DMS 273 (cell line): ENCODE results near the gene EFHD2.
"Not testable (repeated sequence)": the region's sequence is repeated elsewhere in the genome, so short reads cannot be mapped to it uniquely, and the experiment has no call there.

Experiments
- DNase-seq: peaks from one replicate; lab custom pipeline; 2025; ENCODE audit not compliant: unreplicated experiment; lab: John Stamatoyannopoulos, UW

EFHD2 gene, protein sequence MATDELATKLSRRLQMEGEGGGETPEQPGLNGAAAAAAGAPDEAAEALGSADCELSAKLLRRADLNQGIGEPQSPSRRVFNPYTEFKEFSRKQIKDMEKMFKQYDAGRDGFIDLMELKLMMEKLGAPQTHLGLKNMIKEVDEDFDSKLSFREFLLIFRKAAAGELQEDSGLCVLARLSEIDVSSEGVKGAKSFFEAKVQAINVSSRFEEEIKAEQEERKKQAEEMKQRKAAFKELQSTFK

DNA sequence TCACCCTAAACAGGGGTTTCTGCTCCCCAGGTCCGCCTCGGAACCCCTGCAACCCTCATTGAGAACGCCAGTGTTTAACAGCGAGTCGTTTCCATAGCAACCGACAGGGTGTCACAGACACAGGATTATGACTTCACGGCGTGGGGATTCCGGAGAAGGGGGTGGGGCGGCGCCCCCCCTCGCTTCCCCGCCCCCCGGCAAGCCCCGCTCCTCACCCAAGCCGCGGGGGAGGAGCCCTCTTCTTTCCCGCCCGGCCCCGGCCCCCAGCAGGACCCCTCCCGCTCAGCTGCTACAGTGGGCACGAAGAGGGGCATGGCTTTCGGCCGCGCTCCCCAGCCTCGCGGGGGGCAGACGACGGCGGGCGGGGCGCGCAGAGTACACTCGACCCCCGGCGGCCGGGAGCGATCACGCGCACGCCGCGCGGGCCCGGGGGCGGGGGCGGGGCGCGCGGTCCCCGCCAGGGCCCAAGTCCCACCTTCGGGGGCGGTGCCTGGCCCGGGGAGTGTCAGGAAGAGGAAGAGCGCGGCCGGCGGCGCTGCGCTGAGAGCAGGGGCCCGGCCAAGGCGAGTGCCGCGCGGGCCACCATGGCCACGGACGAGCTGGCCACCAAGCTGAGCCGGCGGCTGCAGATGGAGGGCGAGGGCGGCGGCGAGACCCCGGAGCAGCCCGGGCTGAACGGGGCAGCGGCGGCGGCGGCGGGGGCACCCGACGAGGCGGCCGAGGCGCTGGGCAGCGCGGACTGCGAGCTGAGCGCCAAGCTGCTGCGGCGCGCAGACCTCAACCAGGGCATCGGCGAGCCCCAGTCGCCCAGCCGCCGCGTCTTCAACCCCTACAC lies at the start of gene EFHD2:
Gene EFHD2, plus strand, starts transcription at position 501 of the 835 bp plus-strand sequence. Its CDS starts 84 bp downstream, at position 585.
- peak; percentile 95 for DNase-seq

DNA sequence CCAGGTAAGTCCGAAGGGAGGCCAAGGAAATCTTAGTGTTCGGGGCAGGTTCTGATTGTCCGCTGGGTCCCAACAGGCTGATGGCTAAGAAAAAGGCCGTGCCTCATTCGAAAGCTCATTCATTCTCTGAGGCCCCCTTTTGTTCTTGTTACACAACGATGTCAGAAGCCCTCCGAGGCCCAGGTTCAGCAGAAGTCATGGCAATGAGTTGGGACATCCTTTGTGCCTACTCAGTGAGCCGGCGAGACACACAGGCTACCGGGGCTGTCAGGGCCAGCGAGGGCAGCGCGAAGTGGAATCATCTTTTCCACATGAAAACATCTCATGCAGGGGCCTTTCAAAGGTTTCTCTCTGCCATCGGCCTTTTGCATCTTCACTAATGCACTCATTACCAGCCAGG lies 49.0 kb upstream of the EFHD2 start:
- no peak for DNase-seq

DNA sequence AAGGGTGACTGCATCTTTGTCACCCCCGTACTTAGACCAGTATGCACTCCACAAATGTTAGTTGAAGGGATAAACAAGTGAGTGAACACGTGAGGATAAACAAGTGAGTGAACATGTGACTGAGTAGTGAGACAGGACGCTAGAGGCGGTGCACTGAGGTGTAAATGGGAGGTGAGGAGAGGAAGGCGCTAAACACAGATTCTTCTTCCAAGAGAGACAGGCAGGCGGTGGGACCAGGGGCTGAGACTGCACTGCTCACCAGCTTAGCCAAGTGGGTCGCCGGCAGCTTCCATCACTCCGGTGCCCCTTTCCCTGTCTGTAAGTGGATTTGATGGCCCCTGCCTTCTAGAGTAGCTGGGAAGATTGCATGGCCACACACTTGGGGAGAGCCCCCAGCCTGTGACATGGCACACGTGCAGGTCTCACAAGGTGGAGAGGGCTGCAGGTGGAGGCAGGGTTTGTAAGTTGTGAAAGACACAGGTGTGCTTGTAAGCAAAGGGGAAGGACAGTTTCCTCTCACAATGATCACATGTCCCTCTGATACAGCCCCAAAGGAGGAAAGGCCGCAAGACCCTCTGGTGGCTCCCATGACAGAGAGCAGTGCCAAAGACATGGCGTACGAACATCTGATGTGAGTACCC lies 47.5 kb upstream of the EFHD2 start:
- DNase-seq: no peak

DNA sequence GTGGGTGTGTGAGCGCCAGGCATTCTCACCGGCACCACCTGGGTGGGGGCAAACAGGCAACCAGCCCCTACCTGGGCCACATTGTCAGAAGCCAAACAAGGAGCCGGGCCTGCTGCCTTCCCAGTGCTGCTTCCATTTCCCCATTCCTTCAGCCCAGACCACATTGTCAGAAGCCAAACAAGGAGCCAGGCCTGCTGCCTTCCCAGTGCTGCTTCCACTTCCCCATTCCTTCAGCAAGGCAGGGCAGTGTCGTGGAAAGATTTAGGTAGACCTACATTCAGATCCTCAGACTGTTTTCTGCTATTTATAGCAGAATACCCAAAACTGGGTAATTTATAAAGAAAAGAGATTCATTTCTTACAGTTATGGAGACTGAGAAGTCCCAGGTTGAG lies 47.0 kb upstream of the EFHD2 start:
- DNase-seq: no peak

DNA sequence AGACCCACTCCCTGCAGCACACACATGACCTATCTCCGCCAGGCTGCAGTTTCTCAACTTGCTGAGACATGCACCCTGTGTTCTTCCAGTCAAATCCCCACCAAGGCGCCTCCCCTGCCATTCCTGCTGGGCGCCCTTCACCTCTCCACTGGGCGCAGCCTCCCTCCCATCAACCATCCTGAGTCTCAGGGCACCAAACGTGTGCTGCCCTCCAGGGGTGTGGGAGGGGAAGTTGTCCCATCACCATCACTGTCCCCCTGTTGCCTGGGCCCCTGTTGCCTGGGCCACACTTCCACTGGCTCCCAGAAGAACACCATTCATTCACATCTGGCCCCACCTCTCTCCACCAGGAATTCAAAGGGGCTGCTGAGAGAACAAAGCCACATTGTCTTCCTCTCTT lies 44.9 kb upstream of the EFHD2 start:
- DNase-seq: peak; percentile 25

DNA sequence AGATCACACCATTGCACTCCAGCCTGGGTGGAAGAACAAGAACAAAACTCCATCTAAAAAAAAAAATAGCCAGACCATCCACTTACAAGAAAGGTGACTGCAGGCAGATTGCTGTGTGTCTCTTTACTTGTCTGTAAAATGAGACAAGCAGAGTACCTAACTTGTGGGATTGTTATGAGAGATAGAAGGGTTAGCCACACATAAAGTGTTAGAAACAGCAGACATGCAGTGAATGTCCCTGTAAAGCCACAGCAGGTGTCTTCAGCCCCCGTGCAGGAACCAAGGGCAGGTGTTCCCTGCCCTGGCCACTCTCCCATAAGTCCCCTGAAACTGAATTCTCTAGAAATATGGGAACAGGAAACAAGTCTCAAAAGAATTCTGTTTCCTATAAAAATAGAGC lies 40.8 kb upstream of the EFHD2 start:
- no peak for DNase-seq

DNA sequence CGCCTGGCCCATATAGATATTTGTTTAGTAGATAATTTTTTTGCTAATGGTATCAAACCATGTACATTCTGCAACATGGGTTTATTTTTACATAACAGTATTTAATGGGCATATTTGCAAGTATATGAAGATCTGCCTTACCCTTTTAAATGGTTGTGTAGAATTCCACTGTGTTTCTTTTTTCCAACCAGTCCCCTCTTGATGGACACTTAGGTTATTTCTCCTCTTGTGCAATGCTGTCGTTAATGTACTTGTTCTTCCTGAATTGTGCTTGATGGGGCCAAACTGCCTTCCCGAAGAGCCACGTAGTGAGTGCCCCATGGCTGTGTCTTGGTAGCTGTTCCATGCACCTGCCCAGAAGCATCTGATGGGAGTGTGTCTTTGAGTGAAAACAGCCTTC lies 39.4 kb upstream of the EFHD2 start:
- no peak for DNase-seq

DNA sequence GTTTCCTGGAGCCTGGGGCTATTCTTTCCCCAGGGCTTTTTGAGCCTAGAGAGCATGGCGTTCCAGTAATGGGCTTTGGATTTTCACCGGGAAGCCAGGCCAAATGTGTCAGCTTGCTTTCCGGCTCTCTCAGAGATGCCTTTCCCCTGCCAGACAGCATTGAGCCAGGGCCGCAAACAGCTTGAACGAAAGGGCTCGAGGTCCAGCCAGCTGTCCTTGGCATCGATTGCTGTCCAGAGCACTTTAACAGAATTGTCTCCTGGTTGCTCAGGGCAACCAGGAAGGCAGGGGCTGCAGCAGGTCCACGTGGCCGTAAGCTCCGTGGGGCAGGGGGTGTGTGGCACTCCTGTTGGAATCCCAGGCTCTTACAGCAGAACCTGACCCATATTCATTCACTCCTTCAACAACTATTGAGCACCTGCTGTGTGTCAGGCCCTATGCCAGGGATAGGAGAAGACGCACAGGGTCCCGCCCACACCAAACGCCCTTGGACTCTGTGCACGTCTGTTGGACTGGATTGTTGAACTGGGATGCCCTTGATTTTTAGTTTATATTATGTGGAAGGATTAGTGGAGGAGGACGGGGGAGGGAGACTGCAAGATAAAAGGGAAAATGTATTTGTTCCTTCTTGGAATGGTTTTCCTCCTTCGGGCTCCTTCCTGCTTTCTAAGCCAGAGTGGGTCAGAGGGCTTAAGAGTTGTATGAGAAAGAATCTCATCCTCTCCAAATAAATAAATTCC lies 38.7 kb upstream of the EFHD2 start:
- DNase-seq: no peak

DNA sequence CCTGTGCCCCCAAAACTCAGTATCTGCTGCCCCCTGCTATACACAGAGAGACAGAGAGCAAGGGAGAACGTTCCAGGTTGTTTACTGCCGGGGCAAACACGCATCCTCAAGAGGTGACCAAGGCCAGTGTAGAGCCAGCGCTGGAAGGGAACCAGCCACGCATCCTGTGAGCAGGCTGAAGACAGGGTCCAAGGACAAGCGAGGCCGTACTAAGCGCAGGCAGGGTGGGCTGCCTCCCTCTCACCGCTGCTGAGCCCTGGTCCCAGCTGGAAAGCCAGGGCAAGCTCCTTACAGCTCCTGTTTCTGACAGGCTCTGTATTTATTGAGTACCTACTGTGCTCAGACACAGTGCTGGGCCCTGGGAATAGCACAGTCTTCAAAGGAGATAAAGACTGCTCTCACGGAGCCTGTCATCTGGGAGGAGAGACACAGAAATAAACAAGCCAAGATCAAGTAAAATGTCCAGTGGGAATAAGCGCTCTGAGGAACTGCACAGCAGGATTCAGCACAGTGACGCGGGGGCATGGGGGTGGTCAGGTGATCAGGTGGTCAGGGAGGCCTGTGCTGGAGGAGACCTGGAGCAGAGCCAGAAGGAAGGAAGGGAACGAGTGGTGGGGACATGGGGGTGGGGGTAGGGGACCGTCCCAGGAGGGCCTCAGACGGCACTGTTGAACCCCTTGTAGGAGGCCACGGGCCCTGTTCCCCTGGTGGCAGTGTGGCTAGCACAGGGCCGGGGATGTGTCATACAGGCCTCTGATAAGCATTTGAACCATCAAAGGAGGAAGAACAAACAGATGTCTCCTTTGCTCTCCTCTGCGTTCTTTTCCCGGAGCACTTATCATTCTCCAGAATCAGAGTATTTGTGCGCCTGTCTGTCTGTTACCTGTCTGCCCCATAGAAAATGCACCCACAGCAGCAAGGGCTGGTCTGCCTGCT lies 37.8 kb upstream of the EFHD2 start:
- DNase-seq: no peak

DNA sequence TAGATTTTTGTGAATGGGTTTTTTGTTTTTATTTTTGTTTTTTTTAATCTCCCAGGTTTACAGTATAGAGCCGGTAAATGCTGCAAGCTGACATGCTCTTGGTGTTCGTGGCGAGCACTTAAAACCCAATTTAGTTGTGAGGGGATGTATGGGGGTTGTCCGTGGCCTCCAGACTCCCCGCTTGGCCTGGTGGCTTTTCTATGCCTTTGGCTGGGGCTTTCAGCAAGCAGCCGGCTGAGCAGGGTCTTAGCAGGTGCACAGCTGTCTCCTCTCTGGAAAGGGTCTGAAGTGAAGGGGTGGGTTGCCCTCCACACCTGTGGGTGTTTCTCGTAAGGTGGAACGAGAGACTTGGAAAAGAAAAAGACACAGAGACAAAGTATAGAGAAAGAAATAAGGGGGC lies 31.0 kb upstream of the EFHD2 start:
- DNase-seq: no peak

DNA sequence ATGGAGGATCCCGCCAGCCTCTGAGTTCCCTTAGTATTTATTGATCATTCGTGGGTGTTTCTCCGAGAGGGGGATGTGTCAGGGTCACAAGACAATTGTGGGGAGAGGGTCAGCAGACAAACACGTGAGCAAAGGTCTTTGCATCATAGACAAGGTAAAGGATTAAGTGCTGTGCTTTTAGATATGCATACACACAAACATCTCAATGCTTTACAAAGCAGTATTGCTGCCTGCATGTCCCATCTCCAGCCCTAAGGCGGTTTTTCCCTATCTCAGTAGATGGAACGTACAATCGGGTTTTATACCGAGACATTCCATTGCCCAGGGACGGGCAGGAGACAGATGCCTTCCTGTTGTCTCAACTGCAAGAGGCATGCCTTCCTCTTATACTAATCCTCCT lies 30.5 kb upstream of the EFHD2 start:
- DNase-seq: not testable (repeated sequence)

DNA sequence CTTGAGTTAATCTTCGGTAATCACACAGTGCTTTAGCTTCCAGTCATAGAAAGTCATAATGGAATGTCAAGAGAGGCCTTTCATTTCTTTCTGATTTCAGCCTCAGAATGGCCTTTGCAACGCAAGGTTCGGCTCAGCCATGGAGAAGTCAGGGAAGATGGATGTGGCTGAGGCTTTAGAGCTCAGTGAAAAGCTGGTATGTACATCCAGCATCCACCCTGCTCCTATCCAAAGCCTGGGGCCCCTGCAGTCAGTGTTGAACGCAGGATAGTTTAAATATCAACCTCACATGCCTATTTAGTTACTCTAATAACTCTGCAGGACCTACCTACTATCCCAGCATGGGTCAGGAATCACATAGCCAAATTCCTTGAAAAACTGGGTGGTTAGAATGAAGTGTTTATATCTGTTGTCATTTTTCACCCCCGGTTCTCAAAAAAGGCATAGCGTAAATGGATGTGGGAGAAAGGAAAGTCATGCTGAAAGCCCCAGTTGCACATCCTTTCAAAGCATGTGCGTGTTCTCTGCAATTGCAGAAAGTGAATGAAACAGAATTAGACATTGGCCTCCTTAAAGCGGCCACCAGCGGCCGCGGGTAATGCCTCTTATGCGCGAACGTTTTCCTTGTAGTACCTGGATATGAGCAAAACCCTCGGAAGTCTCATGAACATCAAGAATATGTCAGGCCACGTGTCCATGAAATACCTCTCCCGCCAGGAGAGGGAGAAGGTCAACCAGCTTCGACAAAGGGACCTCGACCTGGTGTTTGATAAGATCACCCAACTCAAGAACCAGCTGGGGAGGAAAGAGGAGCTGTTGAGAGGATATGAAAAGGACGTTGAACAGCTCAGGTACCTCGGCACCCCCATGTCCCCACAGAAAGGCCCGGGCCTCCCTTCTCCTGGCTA lies 28.8 kb upstream of the EFHD2 start:
- DNase-seq: no peak

DNA sequence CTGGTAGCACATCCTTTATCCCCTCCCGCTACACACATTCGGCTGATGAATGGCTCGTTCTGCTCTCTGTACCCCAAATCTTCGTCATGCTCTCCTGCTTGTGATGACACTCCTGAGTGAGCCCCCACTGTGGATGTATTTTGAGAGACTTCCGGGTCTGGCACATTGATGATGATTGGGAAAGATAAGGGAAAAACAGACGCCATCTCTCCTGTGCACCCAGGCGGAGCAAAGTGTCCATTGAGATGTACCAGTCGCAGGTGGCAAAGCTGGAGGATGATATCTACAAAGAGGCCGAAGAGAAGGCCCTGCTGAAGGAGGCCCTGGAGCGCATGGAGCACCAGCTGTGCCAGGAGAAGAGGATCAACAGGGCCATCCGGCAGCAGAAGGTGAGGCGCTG lies 27.9 kb upstream of the EFHD2 start:
- no peak for DNase-seq

DNA sequence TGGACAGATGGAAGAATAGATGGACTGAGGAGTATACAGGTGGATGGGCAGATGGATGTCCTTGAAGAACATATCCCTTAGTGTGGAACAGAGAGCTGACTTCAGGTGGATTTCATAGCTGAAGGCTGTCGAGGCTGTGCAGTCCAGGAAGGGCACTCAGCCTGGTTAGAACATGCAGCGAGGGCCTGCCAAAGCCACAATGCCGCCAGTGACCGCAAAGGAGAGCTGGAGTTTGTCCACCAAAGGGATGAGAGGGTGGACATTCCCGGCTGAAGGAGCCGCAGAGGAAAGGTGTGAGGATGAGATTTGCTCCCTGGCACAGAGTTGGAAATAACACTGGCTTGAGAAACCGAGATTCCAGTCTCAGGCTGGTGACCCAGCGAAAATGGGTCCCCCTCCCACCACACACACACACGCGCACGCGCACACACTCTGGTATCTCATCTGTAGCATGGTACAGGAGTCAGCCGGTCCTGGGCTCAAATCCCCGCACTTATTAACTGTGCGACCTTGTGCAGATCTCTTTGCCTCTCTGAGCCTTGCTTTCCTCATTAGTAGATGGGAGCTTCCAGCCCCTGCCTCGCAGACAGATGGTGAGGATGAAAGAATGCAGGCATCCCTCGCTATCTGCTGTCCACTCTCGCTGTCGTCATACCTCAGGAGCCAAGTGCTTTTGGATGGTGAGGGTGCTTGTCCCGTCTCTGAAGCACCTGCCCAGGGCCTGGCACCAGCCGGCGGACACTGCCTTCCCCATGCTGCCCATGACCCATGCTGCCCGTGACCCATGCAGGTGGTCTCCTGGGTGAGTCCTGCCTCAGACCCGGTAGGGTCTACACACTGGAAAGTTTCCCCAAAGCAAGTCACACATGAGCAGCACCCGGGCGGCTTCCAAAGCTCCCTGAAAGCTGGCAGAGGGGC lies 26.8 kb upstream of the EFHD2 start:
- DNase-seq: no peak

DNA sequence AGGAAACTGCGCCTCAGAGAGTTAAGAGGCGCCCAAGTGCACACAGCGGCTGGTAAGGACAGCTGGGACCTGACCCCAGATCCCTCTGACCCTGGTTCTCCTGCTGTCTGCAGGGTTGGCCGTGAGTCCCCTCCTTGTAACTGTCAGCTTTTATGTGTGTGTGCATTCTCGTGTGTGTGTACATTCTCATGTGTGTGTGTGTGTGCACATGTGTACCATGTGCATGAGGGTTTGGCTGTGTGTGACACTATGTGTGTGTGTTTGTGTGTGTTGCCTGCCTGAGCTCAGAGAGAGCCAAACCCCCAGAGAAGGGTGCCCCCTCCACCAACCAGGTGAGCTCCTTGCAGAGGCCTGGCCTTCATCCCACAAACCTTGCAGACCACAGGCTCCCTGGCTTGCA lies 25.9 kb upstream of the EFHD2 start:
- DNase-seq: no peak

DNA sequence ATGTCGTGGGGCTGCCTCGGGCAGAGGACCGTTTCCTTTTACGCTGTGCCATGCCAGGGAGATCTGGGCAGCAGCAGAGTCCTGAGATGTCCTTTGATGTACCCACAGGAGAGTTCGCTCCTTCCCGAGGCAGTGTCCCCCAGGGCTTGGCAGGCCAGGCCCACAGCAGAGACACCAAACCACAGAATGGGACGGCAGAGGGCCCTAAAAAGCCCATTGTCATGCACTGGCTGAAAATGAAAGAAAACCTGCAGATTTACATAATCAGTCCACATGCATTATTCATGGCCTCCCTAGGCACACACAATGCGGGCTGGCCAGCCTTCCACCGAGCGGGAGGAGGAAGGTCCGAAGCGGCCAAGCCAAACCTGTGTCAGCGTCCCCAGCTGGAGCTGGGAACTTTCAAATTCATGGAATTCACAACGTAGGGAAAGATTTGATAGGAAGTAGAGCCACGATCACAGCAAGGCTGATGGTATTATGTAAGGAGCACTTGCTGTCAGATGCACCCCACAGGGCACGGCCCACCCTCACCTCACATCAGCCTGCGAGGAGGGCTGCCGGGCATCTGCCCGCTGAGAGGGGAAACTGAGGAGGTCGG lies 25.3 kb upstream of the EFHD2 start:
- peak; percentile 42 for DNase-seq

DNA sequence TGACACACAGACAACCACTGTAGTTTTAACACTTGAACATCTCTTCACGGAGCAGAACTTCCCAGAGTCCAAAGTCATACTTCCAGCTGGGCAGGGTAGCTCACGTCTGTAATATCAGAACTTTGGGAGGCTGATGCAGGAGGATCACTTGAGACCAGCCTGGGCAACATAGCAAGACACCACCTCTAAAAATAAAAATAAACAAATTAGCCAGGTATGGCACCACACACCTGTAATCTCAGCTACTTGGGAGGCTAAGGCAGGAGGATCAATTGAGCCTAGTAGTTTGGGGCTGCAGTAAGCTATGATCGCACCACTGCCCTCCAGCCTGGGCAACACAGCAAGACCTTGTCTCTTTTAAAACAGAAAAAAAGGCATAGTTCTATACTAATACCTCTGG lies 24.3 kb upstream of the EFHD2 start:
- no peak for DNase-seq

DNA sequence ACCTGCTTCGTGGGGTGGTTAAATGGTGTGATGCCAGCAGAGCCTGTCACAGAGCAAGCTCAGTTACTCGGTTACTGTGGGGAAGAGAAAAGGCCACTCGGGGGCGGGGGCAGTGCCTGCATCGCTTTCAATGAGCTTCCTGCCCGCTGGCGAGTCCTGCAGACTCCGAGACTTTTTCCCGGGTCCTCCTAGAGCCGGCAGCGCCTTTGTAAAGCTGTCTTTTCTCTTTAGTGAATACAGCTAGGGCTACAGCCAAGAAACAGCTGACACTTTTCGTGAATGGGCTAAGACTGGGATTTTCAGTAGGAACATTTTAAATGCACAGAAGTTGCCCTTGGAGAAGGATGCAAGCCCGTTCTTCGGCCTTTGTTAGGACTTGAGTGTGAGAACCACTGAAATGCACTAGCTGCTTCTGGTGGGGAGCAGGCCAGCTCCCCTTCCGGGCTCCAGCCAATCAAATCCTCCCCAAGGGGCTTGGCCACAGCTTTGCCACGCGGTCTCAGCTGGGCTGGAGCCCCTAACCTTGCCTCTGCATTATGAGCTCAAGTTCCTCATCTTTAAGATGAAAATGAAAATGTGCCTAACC lies 23.4 kb upstream of the EFHD2 start:
- DNase-seq: no peak
